Endothelial cell of umbilical vein (primary cell): Measurements from ENCODE around the gene NPLOC4.

Experiments
- CTCF ChIP-seq, 2 donors: IDR thresholded peaks; 1 replicate in 1 of 2; 2 replicates in 1 of 2; pipeline ENCODE4 v1.5.1; 2011; ENCODE audit warnings: low read length in 2 of 2, mild to moderate bottlenecking in 2 of 2, moderate library complexity in 2 of 2, control low read depth in 1 of 2, inconsistent platforms in 1 of 2, low read depth in 1 of 2; ENCODE audit not compliant: insufficient read depth in 1 of 2; ENCODE audit errors: extremely low read depth in 1 of 2
- FOS ChIP-seq: IDR thresholded peaks from 2 replicates; pipeline ENCODE4 v1.6.1; 2011; ENCODE audit warnings: mild to moderate bottlenecking, low read length, moderate library complexity, borderline replicate concordance; ENCODE audit not compliant: insufficient read depth
- GATA2 ChIP-seq: IDR thresholded peaks from 2 replicates; pipeline ENCODE4 v1.7.0; 2011; ENCODE audit warnings: low read depth, mild to moderate bottlenecking, moderate library complexity, mixed read lengths, low read length; ENCODE audit not compliant: insufficient read length, insufficient read depth
- MAX ChIP-seq: IDR thresholded peaks from 2 replicates; pipeline ENCODE4 v1.6.1; 2011; ENCODE audit not compliant: insufficient read depth, insufficient read length
- POLR2A ChIP-seq: IDR thresholded peaks from 2 replicates; pipeline ENCODE4 v1.6.1; 2012; ENCODE audit warnings: low read depth, mild to moderate bottlenecking, control low read depth, low read length
- POLR2AphosphoS5 ChIP-seq: IDR thresholded peaks from 2 replicates; pipeline ENCODE4 v1.6.1; 2012; ENCODE audit warnings: low read depth, mild to moderate bottlenecking, control low read depth, low read length, moderate library complexity; ENCODE audit not compliant: insufficient read depth

GRCh38 chr17:81655378-81656117 is 18.6 kb upstream of the NPLOC4 start:
- TF ChIP-seq CTCF (IDR thresholded peaks at IDR 0.05; ENCODE audit: extremely low read depth in 1 of 2, insufficient read depth in 1 of 2, low read depth in 1 of 2, low read length in 2 of 2) (no peak), POLR2A (no peak), FOS (no peak), POLR2AphosphoS5 (no peak), MAX (no peak), GATA2 (no peak)
